Measurements from ENCODE around the gene LRRC36. TPM values are rescaled to one million over a fixed set of nuclear protein-coding genes. Genes with fewer than 3 reads are reported as not detected.

LRRC36 gene
- total RNA-seq, 1 experiment from 2014 or later: not detected

DNA sequence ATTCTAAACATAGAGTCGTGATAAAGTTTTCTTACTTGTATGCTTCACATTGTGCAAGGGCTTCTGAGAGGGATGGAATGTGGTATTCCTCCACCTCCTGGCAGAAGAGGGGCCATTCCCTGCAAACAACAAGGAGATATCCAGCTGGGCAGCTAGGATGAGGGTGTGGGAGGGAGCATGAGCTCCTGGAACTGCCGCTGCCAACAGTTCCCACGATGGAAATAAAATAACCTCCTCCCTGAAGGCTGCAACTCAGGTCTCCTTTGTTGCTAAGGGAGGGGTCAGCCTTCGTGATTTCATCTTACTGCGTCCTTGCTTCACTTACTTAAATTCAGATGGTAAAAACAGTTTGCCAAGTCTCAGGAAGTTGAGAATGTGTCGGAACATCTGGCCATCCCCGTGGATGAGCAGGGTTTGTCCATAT, 31.7 kb upstream of the LRRC36 start:
- Histone ChIP-seq H3K4me1 (ENCODE audit: control insufficient read depth in 1 of 2, insufficient read depth in 2 of 2, low read length in 2 of 2) (peaks cover 7 to 17% of the 10 kb centered on the region in 2 experiments), H3K27ac (ENCODE audit: low read depth, low read length) (no peak overlapping the region), H3K9ac (ENCODE audit: low read length) (no peak overlapping the region), H3K36me3 (ENCODE audit: control insufficient read depth in 1 of 2, insufficient read depth in 2 of 2, low read length in 2 of 2) (no peaks in the 10 kb centered on the region), H3K9me2 (ENCODE audit: insufficient read depth) (no peaks in the 10 kb centered on the region), H3K9me3 (ENCODE audit: control insufficient read depth in 1 of 2, insufficient read depth in 1 of 2, low read depth in 1 of 2, low read length in 2 of 2) (no peaks in the 10 kb centered on the region), H2AFZ (ENCODE audit: low read depth, low read length, poor library complexity, severe bottlenecking) (no peak overlapping the region), H3K79me2 (ENCODE audit: insufficient read depth, low read length) (no peaks in the 10 kb centered on the region), H3K27me3 (ENCODE audit: insufficient read depth, low read length) (no peaks in the 10 kb centered on the region), H3K4me2 (ENCODE audit: low read length) (no peak overlapping the region), H4K20me1 (ENCODE audit: insufficient read depth) (no peaks in the 10 kb centered on the region), H3K4me3 (replicated peaks in 1 of 2; ENCODE audit: low read depth in 1 of 2, low read length in 2 of 2) (no peak overlapping the region)
- DNase-seq (ENCODE audit: low read depth, low spot score): no peak
- TF ChIP-seq JUND (IDR thresholded peaks at IDR 0.05) (no peak), EZH2 (IDR thresholded peaks at IDR 0.05) (no peak), EGR1 (IDR thresholded peaks at IDR 0.05; ENCODE audit: low read depth) (no peak), YY1 (IDR thresholded peaks at IDR 0.05; ENCODE audit: extremely low read depth, insufficient replicate concordance, low read depth, low read length) (no peak), TCF7L2 (IDR thresholded peaks at IDR 0.05; ENCODE audit: borderline replicate concordance, extremely low read depth, insufficient read depth, insufficient read length) (no peak), ELF1 (IDR thresholded peaks at IDR 0.05; ENCODE audit: borderline replicate concordance, low read depth) (no peak), POLR2A (IDR thresholded peaks at IDR 0.05; ENCODE audit: borderline replicate concordance, extremely low read depth, insufficient read depth, insufficient read length) (no peak), SIN3A (IDR thresholded peaks at IDR 0.05; ENCODE audit: low read depth) (no peak), SRF (IDR thresholded peaks at IDR 0.05; ENCODE audit: low read depth) (no peak), ZNF274 (IDR thresholded peaks at IDR 0.05; ENCODE audit: low read depth, low read length) (no peak), SP1 (IDR thresholded peaks at IDR 0.05; ENCODE audit: low read depth) (no peak), ZFX (IDR thresholded peaks at IDR 0.05) (no peak), CBX3 (IDR thresholded peaks at IDR 0.05; ENCODE audit: low read depth) (no peak), RAD21 (IDR thresholded peaks at IDR 0.05; ENCODE audit: low read depth) (no peak)
- TF ChIP-seq, protein P1, sequence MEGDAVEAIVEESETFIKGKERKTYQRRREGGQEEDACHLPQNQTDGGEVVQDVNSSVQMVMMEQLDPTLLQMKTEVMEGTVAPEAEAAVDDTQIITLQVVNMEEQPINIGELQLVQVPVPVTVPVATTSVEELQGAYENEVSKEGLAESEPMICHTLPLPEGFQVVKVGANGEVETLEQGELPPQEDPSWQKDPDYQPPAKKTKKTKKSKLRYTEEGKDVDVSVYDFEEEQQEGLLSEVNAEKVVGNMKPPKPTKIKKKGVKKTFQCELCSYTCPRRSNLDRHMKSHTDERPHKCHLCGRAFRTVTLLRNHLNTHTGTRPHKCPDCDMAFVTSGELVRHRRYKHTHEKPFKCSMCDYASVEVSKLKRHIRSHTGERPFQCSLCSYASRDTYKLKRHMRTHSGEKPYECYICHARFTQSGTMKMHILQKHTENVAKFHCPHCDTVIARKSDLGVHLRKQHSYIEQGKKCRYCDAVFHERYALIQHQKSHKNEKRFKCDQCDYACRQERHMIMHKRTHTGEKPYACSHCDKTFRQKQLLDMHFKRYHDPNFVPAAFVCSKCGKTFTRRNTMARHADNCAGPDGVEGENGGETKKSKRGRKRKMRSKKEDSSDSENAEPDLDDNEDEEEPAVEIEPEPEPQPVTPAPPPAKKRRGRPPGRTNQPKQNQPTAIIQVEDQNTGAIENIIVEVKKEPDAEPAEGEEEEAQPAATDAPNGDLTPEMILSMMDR (IDR thresholded peaks at IDR 0.05 in 2 of 3, conservative IDR thresholded peaks at IDR 0.05 in 1 of 3; ENCODE audit: borderline replicate concordance in 1 of 3, insufficient read depth in 1 of 3, low read depth in 2 of 3, low read length in 2 of 3): no peak
- TF ChIP-seq, protein P2, sequence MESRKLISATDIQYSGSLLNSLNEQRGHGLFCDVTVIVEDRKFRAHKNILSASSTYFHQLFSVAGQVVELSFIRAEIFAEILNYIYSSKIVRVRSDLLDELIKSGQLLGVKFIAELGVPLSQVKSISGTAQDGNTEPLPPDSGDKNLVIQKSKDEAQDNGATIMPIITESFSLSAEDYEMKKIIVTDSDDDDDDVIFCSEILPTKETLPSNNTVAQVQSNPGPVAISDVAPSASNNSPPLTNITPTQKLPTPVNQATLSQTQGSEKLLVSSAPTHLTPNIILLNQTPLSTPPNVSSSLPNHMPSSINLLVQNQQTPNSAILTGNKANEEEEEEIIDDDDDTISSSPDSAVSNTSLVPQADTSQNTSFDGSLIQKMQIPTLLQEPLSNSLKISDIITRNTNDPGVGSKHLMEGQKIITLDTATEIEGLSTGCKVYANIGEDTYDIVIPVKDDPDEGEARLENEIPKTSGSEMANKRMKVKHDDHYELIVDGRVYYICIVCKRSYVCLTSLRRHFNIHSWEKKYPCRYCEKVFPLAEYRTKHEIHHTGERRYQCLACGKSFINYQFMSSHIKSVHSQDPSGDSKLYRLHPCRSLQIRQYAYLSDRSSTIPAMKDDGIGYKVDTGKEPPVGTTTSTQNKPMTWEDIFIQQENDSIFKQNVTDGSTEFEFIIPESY (IDR thresholded peaks at IDR 0.05; ENCODE audit: extremely low read depth, insufficient replicate concordance, low read length): no peak
- TF ChIP-seq, protein P3, sequence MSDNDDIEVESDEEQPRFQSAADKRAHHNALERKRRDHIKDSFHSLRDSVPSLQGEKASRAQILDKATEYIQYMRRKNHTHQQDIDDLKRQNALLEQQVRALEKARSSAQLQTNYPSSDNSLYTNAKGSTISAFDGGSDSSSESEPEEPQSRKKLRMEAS (IDR thresholded peaks at IDR 0.05): no peak
- TF ChIP-seq, protein P4, sequence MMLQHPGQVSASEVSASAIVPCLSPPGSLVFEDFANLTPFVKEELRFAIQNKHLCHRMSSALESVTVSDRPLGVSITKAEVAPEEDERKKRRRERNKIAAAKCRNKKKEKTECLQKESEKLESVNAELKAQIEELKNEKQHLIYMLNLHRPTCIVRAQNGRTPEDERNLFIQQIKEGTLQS (IDR thresholded peaks at IDR 0.05): no peak
- TF ChIP-seq, protein P5, sequence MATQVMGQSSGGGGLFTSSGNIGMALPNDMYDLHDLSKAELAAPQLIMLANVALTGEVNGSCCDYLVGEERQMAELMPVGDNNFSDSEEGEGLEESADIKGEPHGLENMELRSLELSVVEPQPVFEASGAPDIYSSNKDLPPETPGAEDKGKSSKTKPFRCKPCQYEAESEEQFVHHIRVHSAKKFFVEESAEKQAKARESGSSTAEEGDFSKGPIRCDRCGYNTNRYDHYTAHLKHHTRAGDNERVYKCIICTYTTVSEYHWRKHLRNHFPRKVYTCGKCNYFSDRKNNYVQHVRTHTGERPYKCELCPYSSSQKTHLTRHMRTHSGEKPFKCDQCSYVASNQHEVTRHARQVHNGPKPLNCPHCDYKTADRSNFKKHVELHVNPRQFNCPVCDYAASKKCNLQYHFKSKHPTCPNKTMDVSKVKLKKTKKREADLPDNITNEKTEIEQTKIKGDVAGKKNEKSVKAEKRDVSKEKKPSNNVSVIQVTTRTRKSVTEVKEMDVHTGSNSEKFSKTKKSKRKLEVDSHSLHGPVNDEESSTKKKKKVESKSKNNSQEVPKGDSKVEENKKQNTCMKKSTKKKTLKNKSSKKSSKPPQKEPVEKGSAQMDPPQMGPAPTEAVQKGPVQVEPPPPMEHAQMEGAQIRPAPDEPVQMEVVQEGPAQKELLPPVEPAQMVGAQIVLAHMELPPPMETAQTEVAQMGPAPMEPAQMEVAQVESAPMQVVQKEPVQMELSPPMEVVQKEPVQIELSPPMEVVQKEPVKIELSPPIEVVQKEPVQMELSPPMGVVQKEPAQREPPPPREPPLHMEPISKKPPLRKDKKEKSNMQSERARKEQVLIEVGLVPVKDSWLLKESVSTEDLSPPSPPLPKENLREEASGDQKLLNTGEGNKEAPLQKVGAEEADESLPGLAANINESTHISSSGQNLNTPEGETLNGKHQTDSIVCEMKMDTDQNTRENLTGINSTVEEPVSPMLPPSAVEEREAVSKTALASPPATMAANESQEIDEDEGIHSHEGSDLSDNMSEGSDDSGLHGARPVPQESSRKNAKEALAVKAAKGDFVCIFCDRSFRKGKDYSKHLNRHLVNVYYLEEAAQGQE (IDR thresholded peaks at IDR 0.05; ENCODE audit: low read depth): no peak
- intact Hi-C loops (cut with micrococcal nuclease): no loop called here
- RAD21 ChIA-PET (ENCODE audit: low non-redundant PET in 1 of 2, low total read pairs in 2 of 2, uncharacterized antibody in 2 of 2, unreplicated experiment in 2 of 2): no interaction called here
- no peak for ATAC-seq
- no TSS peak for BruUV-seq (replicated peaks)
- POLR2A ChIA-PET: no interaction called here
- CTCF ChIA-PET: no interaction called here
